AG04449 (cell line): ENCODE results near the gene GPC5.

Source experiments
- CTCF ChIA-PET: fragments of 350-600 bp; formaldehyde crosslinking; extraction: SDS; loops from one replicate; lab custom pipeline; 2021; ENCODE audit warnings: antibody characterized with exemption; lab: Yijun Ruan, JAX
- POLR2A ChIA-PET: fragments of 400-600, 350-600 bp; formaldehyde crosslinking; extraction: SDS; loops from one replicate; lab custom pipeline; 2020; ENCODE audit warnings: antibody characterized with exemption, inconsistent platforms; lab: Yijun Ruan, JAX
- DNase-seq: peaks from one replicate; pipeline ENCODE4 v3.0.0-alpha.2; 2010; ENCODE audit warnings: low read depth, low spot score
- H3K4me3 ChIP-seq: 2 replicates; pipeline ENCODE4 v1.5.1; 2011; ENCODE audit warnings: low read depth, mild to moderate bottlenecking, control low read depth, low read length
- TF ChIP-seq, protein P1 (sequence below): IDR thresholded peaks from one replicate; pipeline ENCODE4 v1.5.1; 2011; ENCODE audit warnings: mild to moderate bottlenecking, moderate library complexity, low read length, control low read depth, inconsistent platforms; ENCODE audit not compliant: insufficient read depth; ENCODE audit errors: missing control alignments

GPC5 gene

DNA sequence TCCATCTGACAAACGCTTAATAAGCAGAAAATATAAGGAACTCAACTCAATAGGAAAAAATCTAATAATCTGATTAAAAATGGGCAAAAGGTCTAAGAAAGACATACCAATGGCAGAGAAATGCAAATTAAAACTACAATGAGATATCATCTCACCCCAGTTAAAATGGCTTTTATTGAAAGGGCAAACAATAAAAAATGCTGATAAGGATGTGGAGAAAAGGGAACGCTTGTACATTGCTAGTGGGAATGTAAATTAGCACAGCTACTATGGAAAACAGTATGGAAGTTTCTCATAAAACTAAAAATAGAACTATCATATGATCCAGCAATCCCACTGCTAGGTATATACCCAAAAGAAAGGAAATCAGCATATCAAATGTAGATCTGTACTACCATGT is 1319.4 kb downstream of the GPC5 start:
- CTCF ChIA-PET = no interaction called here
- POLR2A ChIA-PET = no interaction called here
- no peak overlapping the region for H3K4me3 ChIP-seq
- TF ChIP-seq, protein P1, sequence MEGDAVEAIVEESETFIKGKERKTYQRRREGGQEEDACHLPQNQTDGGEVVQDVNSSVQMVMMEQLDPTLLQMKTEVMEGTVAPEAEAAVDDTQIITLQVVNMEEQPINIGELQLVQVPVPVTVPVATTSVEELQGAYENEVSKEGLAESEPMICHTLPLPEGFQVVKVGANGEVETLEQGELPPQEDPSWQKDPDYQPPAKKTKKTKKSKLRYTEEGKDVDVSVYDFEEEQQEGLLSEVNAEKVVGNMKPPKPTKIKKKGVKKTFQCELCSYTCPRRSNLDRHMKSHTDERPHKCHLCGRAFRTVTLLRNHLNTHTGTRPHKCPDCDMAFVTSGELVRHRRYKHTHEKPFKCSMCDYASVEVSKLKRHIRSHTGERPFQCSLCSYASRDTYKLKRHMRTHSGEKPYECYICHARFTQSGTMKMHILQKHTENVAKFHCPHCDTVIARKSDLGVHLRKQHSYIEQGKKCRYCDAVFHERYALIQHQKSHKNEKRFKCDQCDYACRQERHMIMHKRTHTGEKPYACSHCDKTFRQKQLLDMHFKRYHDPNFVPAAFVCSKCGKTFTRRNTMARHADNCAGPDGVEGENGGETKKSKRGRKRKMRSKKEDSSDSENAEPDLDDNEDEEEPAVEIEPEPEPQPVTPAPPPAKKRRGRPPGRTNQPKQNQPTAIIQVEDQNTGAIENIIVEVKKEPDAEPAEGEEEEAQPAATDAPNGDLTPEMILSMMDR = no peak
- no peak for DNase-seq

DNA sequence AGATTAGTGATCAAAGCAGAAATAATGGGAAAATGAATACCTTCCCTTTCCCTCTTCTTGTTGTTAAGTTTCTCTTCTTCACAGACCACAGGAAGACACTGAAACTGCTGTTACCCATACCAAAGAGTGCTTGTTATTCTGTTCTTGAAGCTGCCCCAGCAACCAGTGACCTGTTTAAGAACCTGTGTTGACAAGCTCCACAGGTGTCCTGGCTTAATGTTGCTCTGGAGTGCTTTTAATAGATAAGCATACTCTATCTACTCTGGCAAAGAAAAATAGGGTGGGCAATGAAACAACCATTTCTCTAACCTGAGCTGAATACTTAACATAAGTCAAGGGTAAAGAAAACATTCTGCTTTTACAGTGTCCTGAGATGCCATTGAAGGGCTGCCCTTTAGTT is 1321.4 kb downstream of the GPC5 start:
- H3K4me3 ChIP-seq = no peak overlapping the region
- ChIA-PET CTCF (no interaction called here), POLR2A (no interaction called here)
- TF ChIP-seq, protein P1 = no peak
- DNase-seq = no peak

DNA sequence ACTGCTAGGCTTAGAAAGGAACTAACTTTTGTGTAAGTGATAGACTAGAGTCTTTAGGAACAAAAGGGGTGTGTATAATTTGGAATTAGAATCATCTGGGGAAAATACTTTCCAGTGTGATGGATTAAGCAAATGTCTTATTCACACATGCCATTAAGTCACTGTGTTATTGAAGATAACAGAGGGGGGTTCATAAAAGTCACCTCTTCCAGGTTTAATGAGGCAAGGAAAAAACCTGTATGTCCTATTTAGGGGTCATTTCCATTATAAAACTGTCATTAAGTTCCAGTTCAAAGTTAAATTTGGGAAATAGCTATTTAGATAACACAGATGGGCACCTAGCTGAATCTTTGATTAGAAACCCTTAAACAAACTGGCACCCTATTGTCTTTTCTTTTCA is 1323.2 kb downstream of the GPC5 start:
- ChIA-PET POLR2A (no interaction called here), CTCF (no interaction called here)
- no peak overlapping the region for H3K4me3 ChIP-seq

DNA sequence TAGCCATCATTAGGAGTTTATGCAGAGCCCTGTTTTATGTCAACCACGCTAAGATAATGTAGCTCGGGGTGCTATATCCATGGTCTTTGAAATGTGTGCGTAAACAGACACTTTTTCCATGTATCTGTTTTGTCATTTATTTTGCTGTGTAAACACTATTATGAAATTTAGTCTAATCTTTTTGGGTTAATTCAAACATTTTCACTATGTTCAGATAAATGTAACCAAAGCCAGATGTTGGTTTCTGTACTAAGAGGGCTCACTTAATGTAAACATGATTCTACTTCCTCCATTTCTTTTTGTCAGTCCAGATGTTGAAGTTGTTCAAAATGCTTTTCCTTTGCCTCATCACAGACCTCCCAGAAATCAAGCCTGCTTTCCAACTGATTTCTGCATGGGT is 1328.7 kb downstream of the GPC5 start:
- no peak for DNase-seq
- POLR2A ChIA-PET = no interaction called here
- TF ChIP-seq, protein P1 = no peak
- no peak overlapping the region for H3K4me3 ChIP-seq
- CTCF ChIA-PET = no interaction called here

More for the DNA sequence above, 1323.2 kb downstream of the GPC5 start:
- TF ChIP-seq, protein P1 = no peak
- DNase-seq = no peak

DNA sequence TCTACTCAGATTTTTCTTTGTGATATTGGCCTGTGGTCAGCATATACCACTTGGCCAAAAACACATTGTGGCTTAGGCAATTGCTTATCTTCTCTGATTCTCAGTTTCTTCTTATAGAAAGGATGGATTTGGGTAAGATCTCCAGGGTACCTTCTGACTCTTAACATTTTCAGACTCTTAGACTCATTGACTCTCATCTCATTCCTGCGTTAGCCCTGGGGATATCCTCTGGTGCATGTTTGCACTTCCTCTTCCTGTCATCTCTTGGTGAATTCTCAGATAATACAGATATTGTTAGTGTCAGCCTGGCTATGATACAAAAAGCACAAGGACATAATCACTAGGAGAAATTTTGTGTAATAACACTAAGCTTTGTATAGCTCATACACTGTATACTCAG is 1335.6 kb downstream of the GPC5 start:
- ChIA-PET POLR2A (no interaction called here), CTCF (no interaction called here)
- H3K4me3 ChIP-seq = no peak overlapping the region
- no peak for DNase-seq
- TF ChIP-seq, protein P1 = no peak

DNA sequence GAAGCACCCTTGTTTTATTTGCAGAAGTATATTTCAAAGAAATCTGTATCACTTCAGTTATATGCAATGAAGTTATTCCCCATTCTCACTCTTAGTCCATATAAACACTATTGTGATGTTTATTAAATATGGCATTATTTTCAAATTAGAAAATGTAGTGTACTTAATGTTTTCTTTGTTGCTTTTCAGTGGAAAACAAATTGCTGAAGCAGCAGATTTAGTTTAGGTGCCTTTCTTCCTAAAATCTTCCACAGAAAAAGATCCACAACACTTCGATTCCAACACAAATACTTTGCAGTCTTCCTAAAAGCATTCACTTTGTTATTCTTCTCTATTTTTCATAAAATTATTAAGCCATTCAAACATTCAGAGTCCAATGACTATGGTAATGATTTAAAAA is 1336.1 kb downstream of the GPC5 start:
- ChIA-PET CTCF (no interaction called here), POLR2A (no interaction called here)
- TF ChIP-seq, protein P1 = no peak
- no peak overlapping the region for H3K4me3 ChIP-seq
- DNase-seq = no peak
